GM23338 (cell line): ENCODE measurements around the gene RRP9. TPM values are rescaled to one million over a fixed set of nuclear protein-coding genes. Genes with fewer than 3 reads are reported as not detected.

ENCODE experiments used
- ATAC-seq: fragments of 200-7000 bp; cut with Tn5 transposase; 3 replicates; pipeline ENCODE4 v1.9.1; 2020
- DNase-seq: peaks from one replicate; pipeline ENCODE4 v3.0.0-alpha.2; 2015; ENCODE audit warnings: low spot score
- H2AFZ ChIP-seq: fragments of 200-600 bp; sonication (generic); 2 replicates; pipeline ENCODE4 v1.8.0; 2016; ENCODE audit warnings: antibody characterized with exemption, mild to moderate bottlenecking, moderate library complexity
- H3F3A ChIP-seq: fragments of 200-600 bp; sonication (generic); replicated peaks from 2 replicates; pipeline ENCODE4 v1.8.0; 2017; ENCODE audit warnings: antibody characterized with exemption, mixed run types, low read depth
- H3K27ac ChIP-seq: fragments of 200-600 bp; sonication (generic); 2 replicates; pipeline ENCODE4 v1.6.1; 2016; ENCODE audit warnings: low read depth
- H3K27me3 ChIP-seq: fragments of 200-600 bp; sonication (generic); 2 replicates; pipeline ENCODE4 v1.8.0; 2016; ENCODE audit warnings: mild to moderate bottlenecking, mixed run types, moderate library complexity; ENCODE audit not compliant: insufficient read depth
- H3K36me3 ChIP-seq: fragments of 200-600 bp; sonication (generic); 2 replicates; pipeline ENCODE4 v1.8.0; 2016; ENCODE audit warnings: mild to moderate bottlenecking; ENCODE audit not compliant: insufficient read depth
- H3K4me1 ChIP-seq: fragments of 200-600 bp; sonication (generic); 2 replicates; pipeline ENCODE4 v1.8.0; 2016; ENCODE audit warnings: mild to moderate bottlenecking, moderate library complexity; ENCODE audit not compliant: insufficient read depth
- H3K4me2 ChIP-seq: fragments of 200-600 bp; sonication (generic); 2 replicates; pipeline ENCODE4 v1.7.1; 2017; ENCODE audit warnings: mixed run types
- H3K4me3 ChIP-seq: fragments of 200-600 bp; sonication (generic); 2 replicates; pipeline ENCODE4 v1.6.1; 2016; ENCODE audit warnings: mixed run types
- H3K79me2 ChIP-seq: fragments of 200-600 bp; sonication (generic); replicated peaks from 2 replicates; pipeline ENCODE4 v1.8.0; 2017; ENCODE audit warnings: mild to moderate bottlenecking; ENCODE audit not compliant: insufficient read depth
- H3K9me2 ChIP-seq: fragments of 200-600 bp; sonication (generic); 2 replicates; pipeline ENCODE4 v1.8.0; 2017; ENCODE audit not compliant: insufficient read depth
- H4K20me1 ChIP-seq: fragments of 200-600 bp; sonication (generic); replicated peaks from 2 replicates; pipeline ENCODE4 v1.8.0; 2017; ENCODE audit warnings: mild to moderate bottlenecking; ENCODE audit not compliant: insufficient read depth
- H3K27ac Mint-ChIP-seq: 2 replicates; pipeline ENCODE4 v1.8.0; 2020; ENCODE audit warnings: inconsistent platforms, mild to moderate bottlenecking, moderate library complexity, mixed read lengths
- H3K27me3 Mint-ChIP-seq: 3 replicates; pipeline ENCODE4 v1.8.0; 2022; ENCODE audit warnings: low read depth, mild to moderate bottlenecking, moderate library complexity, mixed read lengths, inconsistent platforms; ENCODE audit not compliant: insufficient read depth, poor library complexity
- H3K36me3 Mint-ChIP-seq: 3 replicates; pipeline ENCODE4 v1.8.0; 2021; ENCODE audit warnings: low read depth, mild to moderate bottlenecking, inconsistent platforms, moderate library complexity, mixed read lengths
- H3K4me1 Mint-ChIP-seq: 3 replicates; pipeline ENCODE4 v1.8.0; 2020; ENCODE audit warnings: mild to moderate bottlenecking, inconsistent platforms, mixed read lengths
- H3K4me3 Mint-ChIP-seq: 3 replicates; pipeline ENCODE4 v1.8.0; 2021; ENCODE audit warnings: moderate library complexity, mild to moderate bottlenecking, inconsistent platforms, mixed read lengths
- H3K9me3 Mint-ChIP-seq: 3 replicates; pipeline ENCODE4 v1.8.0; 2020; ENCODE audit warnings: moderate library complexity, mild to moderate bottlenecking, inconsistent platforms, mixed read lengths
- POLR2AphosphoS5 ChIP-seq: IDR thresholded peaks from 2 replicates; pipeline ENCODE4 v1.6.1; 2016; ENCODE audit warnings: antibody characterized with exemption, low read depth
- REST ChIP-seq: IDR thresholded peaks from one replicate; pipeline ENCODE4 v1.6.1; 2018; ENCODE audit warnings: antibody characterized with exemption; ENCODE audit not compliant: unreplicated experiment
- ZNF462 ChIP-seq: fragments of 250-450 bp; sonication (Bioruptor Pico); IDR thresholded peaks from 2 replicates; pipeline ENCODE4 v1.5.0; 2020; ENCODE audit warnings: mild to moderate bottlenecking, moderate library complexity
- polyA plus RNA-seq: library from polyadenylated mRNA; unstranded; fragments of >200 nt; fragmentation: Nextera tagmentation; extraction: Ambion mirVana; gene quantifications from 2 replicates; pipeline ENCODE4 v1.2.1, GENCODE V29; 2016
- total RNA-seq: library from RNA; depleted of rRNA; stranded (reverse); fragments of >200 nt; shearing (Covaris generic); gene quantifications from 2 replicates; pipeline ENCODE4 v1.2.3, GENCODE V29; 2014

RRP9 gene
- total and polyA plus RNA-seq, 2 experiments from 2014 or later: 62.4 to 68.1 TPM

- TF ChIP-seq ZNF462 (CRISPR knock-in tag): no peak
Observed at GRCh38 chr3:51934139-51934850, 7.4 kb downstream of the RRP9 start (continued).

- Histone ChIP-seq H4K20me1 (no peaks in the 10 kb centered on the region; the same call in none of the 2 replicates), H3K9me2 (no peaks in the 10 kb centered on the region), H3K4me3 (no peak overlapping the region), H3K27me3 (no peaks in the 10 kb centered on the region), H3K79me2 (no peaks in the 10 kb centered on the region), H3K27ac (no peak overlapping the region), H3F3A (no peaks in the 10 kb centered on the region), H3K4me1 (no peaks in the 10 kb centered on the region), H3K36me3 (peaks cover 7% of the 10 kb centered on the region), H2AFZ (no peak overlapping the region), H3K4me2 (no peak overlapping the region)
- no peak overlapping the region for H3K4me3 Mint-ChIP-seq
- no peak overlapping the region for H3K27ac Mint-ChIP-seq
- H3K4me1 Mint-ChIP-seq: no peaks in the 10 kb centered on the region
- no peaks in the 10 kb centered on the region for H3K9me3 Mint-ChIP-seq
- ATAC-seq (no peak), DNase-seq (no peak)
- H3K36me3 Mint-ChIP-seq: peaks cover 77% of the 10 kb centered on the region
- peaks cover 2% of the 10 kb centered on the region for H3K27me3 Mint-ChIP-seq
- TF ChIP-seq REST: no peak
- no peak for TF ChIP-seq ZNF462 (CRISPR knock-in tag)
- TF ChIP-seq POLR2AphosphoS5: no peak
Observed at GRCh38 chr3:51933471-51934138, 8.1 kb downstream of the RRP9 start.
